AG10803 (cell line): ENCODE data around the gene TMA7.

Source experiments
- DNase-seq: peaks from one replicate; pipeline ENCODE4 v3.0.0; 2010; ENCODE audit warnings: low read depth
- H3K4me3 ChIP-seq: 2 replicates; pipeline ENCODE4 v1.5.1; 2011; ENCODE audit warnings: mild to moderate bottlenecking, low read length, control low read depth
- TF ChIP-seq, protein P1 (sequence below): conservative IDR thresholded peaks from 2 replicates; pipeline ENCODE4 v1.5.1; 2011; ENCODE audit warnings: mild to moderate bottlenecking, low read length, control low read depth, inconsistent platforms

TMA7 gene

DNA sequence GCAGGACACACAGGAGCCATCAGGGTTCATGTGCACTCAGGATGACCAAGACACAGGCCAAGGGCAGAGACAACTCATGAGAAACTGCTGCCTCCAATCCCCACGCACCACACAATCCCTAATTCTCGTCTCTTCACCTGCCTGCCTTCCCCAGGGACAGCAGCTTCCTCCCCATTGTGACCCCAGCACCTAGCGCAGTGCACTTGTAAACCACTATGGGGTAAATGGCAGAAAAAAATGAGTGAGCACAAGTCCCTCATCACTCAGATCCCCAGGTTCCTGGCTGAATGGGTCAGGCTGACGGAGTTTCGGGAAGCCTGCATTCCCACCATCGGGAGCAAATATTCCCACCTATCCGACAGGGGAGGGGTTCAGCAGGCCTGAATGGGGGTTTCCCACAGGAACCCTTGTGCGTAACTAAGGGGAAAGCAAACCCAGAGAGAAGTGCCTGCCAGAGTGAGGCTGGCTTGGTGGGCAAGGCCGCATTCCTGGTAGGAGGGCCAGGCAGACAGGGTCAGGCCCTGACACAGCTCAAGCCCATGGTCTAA lies 28.9 kb upstream of the TMA7 start:
- DNase-seq = no peak
- TF ChIP-seq, protein P1, sequence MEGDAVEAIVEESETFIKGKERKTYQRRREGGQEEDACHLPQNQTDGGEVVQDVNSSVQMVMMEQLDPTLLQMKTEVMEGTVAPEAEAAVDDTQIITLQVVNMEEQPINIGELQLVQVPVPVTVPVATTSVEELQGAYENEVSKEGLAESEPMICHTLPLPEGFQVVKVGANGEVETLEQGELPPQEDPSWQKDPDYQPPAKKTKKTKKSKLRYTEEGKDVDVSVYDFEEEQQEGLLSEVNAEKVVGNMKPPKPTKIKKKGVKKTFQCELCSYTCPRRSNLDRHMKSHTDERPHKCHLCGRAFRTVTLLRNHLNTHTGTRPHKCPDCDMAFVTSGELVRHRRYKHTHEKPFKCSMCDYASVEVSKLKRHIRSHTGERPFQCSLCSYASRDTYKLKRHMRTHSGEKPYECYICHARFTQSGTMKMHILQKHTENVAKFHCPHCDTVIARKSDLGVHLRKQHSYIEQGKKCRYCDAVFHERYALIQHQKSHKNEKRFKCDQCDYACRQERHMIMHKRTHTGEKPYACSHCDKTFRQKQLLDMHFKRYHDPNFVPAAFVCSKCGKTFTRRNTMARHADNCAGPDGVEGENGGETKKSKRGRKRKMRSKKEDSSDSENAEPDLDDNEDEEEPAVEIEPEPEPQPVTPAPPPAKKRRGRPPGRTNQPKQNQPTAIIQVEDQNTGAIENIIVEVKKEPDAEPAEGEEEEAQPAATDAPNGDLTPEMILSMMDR = no peak

DNA sequence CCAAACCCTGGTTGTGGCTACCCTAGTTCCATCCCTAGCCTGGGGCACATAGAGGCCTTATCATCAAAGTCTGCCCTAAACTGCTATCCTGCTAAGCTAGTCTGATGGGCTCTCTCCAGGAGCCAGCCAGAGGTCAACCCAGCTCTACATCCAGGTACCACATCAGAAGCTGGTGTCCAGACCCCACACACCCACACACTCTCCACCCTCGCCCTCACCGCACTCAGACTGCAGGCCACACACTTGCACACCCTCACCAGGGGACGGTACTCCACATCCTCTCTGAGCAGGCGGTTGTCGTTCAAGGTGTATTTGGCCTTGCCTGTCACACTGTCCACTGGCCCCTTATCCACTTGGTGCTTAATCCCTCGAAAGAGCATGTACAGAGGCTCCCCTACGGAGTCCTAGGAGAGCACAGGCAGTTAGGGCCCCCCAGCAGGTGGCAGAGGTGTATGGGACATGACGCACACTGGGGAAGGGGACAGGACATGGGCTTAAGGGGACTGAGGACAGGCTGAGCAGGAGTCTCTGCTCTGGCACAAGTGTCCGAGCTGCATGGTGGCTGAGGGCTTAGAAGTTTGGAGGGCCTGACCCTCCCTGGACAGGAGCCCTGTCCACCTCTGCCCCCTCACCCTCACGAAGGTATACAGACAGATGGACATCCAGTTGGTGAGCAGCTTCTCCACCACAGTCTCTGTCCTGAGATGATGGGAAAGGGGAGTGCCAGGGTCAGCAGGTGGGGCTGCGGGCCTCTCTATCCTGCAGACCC lies 28.3 kb upstream of the TMA7 start:
- DNase-seq = no peak
- H3K4me3 ChIP-seq = no peak overlapping the region
- TF ChIP-seq, protein P1 = no peak

More for the DNA sequence above, 28.9 kb upstream of the TMA7 start:
- H3K4me3 ChIP-seq = no peak overlapping the region

DNA sequence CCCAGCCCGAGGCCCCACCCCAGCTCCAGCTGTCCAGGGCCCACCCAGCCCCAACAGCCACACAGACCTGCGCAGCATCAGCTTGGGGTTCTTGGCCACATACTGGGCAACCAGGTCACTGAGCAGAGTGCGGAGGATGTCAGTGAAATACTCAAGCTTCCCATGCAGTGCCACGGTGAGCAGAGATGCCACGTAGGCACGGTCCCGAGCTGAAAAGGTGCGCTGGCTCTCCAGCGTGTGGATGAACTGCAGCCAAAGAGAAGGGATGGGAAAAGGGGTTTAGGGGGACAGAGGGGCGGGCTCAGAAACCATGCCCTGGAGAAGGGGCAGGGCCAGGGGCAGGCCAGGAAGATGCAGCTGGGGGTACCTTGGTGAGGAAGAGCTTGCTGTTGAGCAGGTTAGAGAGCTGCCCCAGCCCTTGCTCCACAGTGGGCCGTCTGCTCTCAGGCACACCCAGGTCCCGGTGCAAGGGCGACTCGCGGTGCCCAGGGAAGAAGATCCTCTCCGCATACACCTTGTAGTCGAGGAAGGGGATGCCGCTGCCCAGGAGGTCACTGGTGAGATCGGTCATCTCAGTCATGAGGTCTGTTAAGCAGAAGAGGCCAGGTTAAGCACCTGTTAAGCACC lies 27.6 kb upstream of the TMA7 start:
- DNase-seq = no peak
- H3K4me3 ChIP-seq = no peak overlapping the region
- TF ChIP-seq, protein P1 = no peak

DNA sequence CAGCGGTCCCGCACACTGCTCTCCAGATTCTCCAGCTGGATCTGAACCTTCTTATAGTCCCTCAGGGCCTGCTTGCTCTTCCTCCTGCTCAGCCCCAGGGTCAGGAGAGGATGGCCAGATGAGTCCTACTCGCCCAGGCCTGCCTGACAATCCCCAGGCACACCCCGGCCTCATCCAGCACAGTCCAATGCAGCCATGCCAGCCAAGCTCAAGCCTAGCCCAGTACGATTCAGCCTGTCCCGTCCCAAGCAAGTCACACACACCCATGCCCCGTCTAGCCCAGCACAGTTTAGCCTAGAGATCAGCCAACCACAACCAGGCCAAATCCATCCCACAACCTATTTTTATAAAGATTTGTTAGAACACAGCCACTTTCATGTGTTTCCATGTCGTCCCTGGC lies 27.0 kb upstream of the TMA7 start:
- no peak for DNase-seq
- TF ChIP-seq, protein P1 = no peak
- no peak overlapping the region for H3K4me3 ChIP-seq

DNA sequence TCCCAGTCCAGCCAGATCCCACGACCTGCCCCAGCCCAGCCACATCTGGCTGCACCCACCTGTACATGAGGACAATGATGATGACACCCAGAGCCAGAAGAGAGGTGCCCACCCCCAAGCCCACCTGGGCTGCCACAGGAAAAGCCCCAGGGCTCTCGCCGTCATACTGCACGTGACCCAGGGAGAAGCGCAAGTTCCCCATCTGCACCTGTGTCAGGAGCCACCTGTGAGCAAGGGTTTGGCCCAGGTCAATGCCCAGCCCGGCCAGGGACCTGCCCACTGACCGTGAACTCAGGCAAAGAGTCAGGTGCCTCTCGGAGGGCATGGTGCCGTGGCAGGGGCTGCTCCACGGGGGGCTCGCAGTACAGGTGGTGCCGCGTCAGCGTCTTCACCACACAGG lies 26.4 kb upstream of the TMA7 start:
- no peak for DNase-seq
- TF ChIP-seq, protein P1 = no peak

DNA sequence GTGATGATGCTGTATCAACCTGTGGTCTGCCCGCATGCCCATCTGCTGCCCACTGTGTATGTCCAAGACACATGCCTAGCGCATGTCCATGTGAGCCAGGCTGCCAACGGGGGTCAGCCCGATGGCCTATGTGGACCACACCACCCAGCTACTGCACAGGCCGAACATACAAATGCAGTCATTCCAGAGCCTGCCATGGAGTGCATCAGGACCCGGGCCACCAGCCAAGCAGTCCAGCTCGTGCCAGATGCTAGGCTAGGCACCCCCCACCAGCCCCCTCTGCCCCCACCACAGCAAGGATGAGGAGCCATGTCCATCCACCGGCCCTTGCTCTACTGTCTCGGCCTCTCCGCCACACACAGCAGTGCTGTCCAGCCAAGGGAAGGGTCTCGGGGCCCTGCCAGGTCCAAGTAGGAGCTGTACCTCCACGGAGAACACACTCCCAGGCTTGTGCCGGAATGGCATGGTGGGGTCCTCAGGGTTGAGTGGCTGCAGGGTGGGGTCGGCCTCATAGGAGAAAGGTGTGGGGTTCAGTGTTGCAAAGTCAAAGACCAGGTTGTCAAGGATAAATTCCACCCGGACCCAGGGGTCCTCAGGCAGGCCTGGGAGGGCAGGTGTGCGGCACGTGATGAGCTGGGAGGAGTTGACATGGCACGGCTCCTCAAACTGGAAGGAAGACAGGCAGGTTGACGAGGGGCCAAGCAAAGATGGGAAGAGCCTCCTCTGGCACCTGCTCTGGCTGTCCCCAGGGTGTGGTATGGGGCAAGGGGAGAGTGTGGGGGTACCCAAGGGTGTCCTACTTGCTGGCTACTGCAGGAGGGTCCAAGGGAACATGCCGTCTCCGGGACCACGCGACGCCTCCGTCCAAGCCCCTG lies 25.4 kb upstream of the TMA7 start:
- no peak overlapping the region for H3K4me3 ChIP-seq
- DNase-seq = no peak
- TF ChIP-seq, protein P1 = no peak

More for the DNA sequence above, 26.4 kb upstream of the TMA7 start:
- H3K4me3 ChIP-seq = no peak overlapping the region
